GM18909 (cell line): ENCODE measurements around the gene BIRC7.

ENCODE experiments used
- ATAC-seq: cut with Tn5 transposase; IDR thresholded peaks from one replicate; pipeline ENCODE4 v1.9.1; 2021; ENCODE audit warnings: mild to moderate bottlenecking; ENCODE audit not compliant: unreplicated experiment, poor library complexity

Gene BIRC7

GRCh38 chr20:63223121-63223825 lies 12.4 kb upstream of the BIRC7 start:
- no peak for ATAC-seq

- ATAC-seq: no peak
Observed at GRCh38 chr20:63223826-63224207, 11.9 kb upstream of the BIRC7 start.

GRCh38 chr20:63224412-63225081 lies 11.2 kb upstream of the BIRC7 start:
- no peak for ATAC-seq

GRCh38 chr20:63225082-63225454 lies 10.6 kb upstream of the BIRC7 start:
- no peak for ATAC-seq

- ATAC-seq: no peak
Observed at GRCh38 chr20:63226042-63226943, 9.4 kb upstream of the BIRC7 start.

- ATAC-seq: no peak
Observed at GRCh38 chr20:63227260-63227659, 8.4 kb upstream of the BIRC7 start.

GRCh38 chr20:63228806-63229205 lies 6.9 kb upstream of the BIRC7 start:
- ATAC-seq: no peak

- ATAC-seq: no peak
Observed at GRCh38 chr20:63230800-63231268, 4.9 kb upstream of the BIRC7 start.

- no peak for ATAC-seq
Observed at GRCh38 chr20:63232235-63233060, 3.3 kb upstream of the BIRC7 start.

GRCh38 chr20:63233061-63233344 lies 2.7 kb upstream of the BIRC7 start:
- ATAC-seq: no peak

GRCh38 chr20:63233924-63234323 lies 1.8 kb upstream of the BIRC7 start:
- no peak for ATAC-seq

- no peak for ATAC-seq
Observed at GRCh38 chr20:63234693-63235398, 859 bp upstream of the BIRC7 start.

GRCh38 chr20:63236116-63236837 lies 572 bp downstream of the BIRC7 start:
- no peak for ATAC-seq

- ATAC-seq: no peak
Observed at GRCh38 chr20:63238031-63238430, 2.3 kb downstream of the BIRC7 start.

- no peak for ATAC-seq
Observed at GRCh38 chr20:63238514-63239125, 2.9 kb downstream of the BIRC7 start.

GRCh38 chr20:63239431-63239830 lies 3.7 kb downstream of the BIRC7 start:
- no peak for ATAC-seq

- no peak for ATAC-seq
Observed at GRCh38 chr20:63240004-63240403, 4.3 kb downstream of the BIRC7 start.

- ATAC-seq: no peak
Observed at GRCh38 chr20:63241272-63241671, 5.6 kb downstream of the BIRC7 start.

GRCh38 chr20:63242736-63243135 lies 7.0 kb downstream of the BIRC7 start:
- ATAC-seq: no peak
